HG02973 (cell line): Measurements from ENCODE around the gene MERTK.

Experiments
- ATAC-seq: cut with Tn5 transposase; IDR thresholded peaks from one replicate; pipeline ENCODE4 v1.9.1; 2021; ENCODE audit warnings: moderate library complexity; ENCODE audit not compliant: unreplicated experiment

Gene MERTK

GRCh38 chr2:111975819-111976218 lies 77.4 kb downstream of the MERTK start:
- no peak for ATAC-seq

GRCh38 chr2:111977240-111977639 lies 78.8 kb downstream of the MERTK start:
- no peak for ATAC-seq

- ATAC-seq = no peak
Measured at GRCh38 chr2:111978452-111979170, 80.2 kb downstream of the MERTK start.

GRCh38 chr2:111981666-111982065 lies 83.3 kb downstream of the MERTK start:
- ATAC-seq = no peak

- no peak for ATAC-seq
Measured at GRCh38 chr2:111982822-111983221, 84.4 kb downstream of the MERTK start.

GRCh38 chr2:111983478-111984212 lies 85.2 kb downstream of the MERTK start:
- ATAC-seq = no peak

- ATAC-seq = no peak
Measured at GRCh38 chr2:111984213-111984604, 85.8 kb downstream of the MERTK start.

- no peak for ATAC-seq
Measured at GRCh38 chr2:111985514-111985913, 87.1 kb downstream of the MERTK start.

GRCh38 chr2:111986116-111986900 lies 87.9 kb downstream of the MERTK start:
- no peak for ATAC-seq

- ATAC-seq = no peak
Measured at GRCh38 chr2:111990375-111990774, 92.0 kb downstream of the MERTK start.

GRCh38 chr2:111990856-111991255 lies 92.4 kb downstream of the MERTK start:
- no peak for ATAC-seq

- ATAC-seq = no peak
Measured at GRCh38 chr2:111994042-111994441, 95.6 kb downstream of the MERTK start.

GRCh38 chr2:111995148-111995547 lies 96.7 kb downstream of the MERTK start:
- no peak for ATAC-seq

- no peak for ATAC-seq
Measured at GRCh38 chr2:111999809-112000208, 101.4 kb downstream of the MERTK start.

GRCh38 chr2:112000399-112001135 lies 102.2 kb downstream of the MERTK start:
- no peak for ATAC-seq

- ATAC-seq = no peak
Measured at GRCh38 chr2:112001136-112001715, 102.8 kb downstream of the MERTK start.

GRCh38 chr2:112001942-112002341 lies 103.5 kb downstream of the MERTK start:
- no peak for ATAC-seq

- no peak for ATAC-seq
Measured at GRCh38 chr2:112003576-112004252, 105.3 kb downstream of the MERTK start.

GRCh38 chr2:112004253-112004645 lies 105.8 kb downstream of the MERTK start:
- no peak for ATAC-seq

GRCh38 chr2:112005406-112006075 lies 107.1 kb downstream of the MERTK start:
- no peak for ATAC-seq
